Colonic mucosa (tissue), 4 donors: ENCODE results near the gene CERK. TPM values are rescaled to one million over a fixed set of nuclear protein-coding genes. Genes with fewer than 3 reads are reported as not detected.
A peak's percentile ranks its signal among the peaks of the same experiment; 100 is the strongest.

Experiments used
- DNase-seq: peaks from one replicate; pipeline ENCODE4 v3.0.0-alpha.2; 2020
- H3K27ac ChIP-seq: fragments of 200-600 bp; one replicate; pipeline ENCODE4 v1.8.0; 2021
- H3K27me3 ChIP-seq: fragments of 200-600 bp; one replicate; pipeline ENCODE4 v1.8.0; 2021
- H3K36me3 ChIP-seq: fragments of 200-600 bp; one replicate; pipeline ENCODE4 v1.8.0; 2021
- H3K4me1 ChIP-seq: fragments of 200-600 bp; one replicate; pipeline ENCODE4 v1.8.0; 2021; ENCODE audit warnings: mild to moderate bottlenecking
- H3K4me3 ChIP-seq: fragments of 200-600 bp; one replicate; pipeline ENCODE4 v1.8.0; 2021
- H3K9ac ChIP-seq, 2 donors: one replicate each; pipeline ENCODE4 v1.7.0; 2013; ENCODE audit warnings: control low read depth in 2 of 2, low read depth in 2 of 2, low read length in 2 of 2
- H3K9me3 ChIP-seq: fragments of 200-600 bp; one replicate; pipeline ENCODE4 v1.8.0; 2021
- CTCF ChIP-seq: fragments of 200-600 bp; IDR thresholded peaks from one replicate; pipeline ENCODE4 v1.8.0; 2022; ENCODE audit warnings: antibody characterized with exemption, mild to moderate bottlenecking
- intact Hi-C: fragments of 100-400 bp; cut with DNase I; formaldehyde crosslinking; loops from one replicate; pipeline ENCODE4 v1.14.1; 2022
- total RNA-seq, 2 donors: library from RNA; stranded (reverse); fragmentation: NEBNext Ultra II Directional in 1 of 2; extraction: Animal tissue kit (Norgen Biotek cat#: 25700) in 1 of 2; gene quantifications; one replicate each; pipeline ENCODE4 v1.2.1, GENCODE V29; 2021
- donor health status: healthy.
- donor health status: DM: no; HTN: no; CAD: no.
- donor health status: DM: no; HTN: no; CAD: no.

CERK gene
- total RNA-seq, 2 donors from 2014 or later = 24.7 to 46.6 TPM

GRCh38 chr22:46779023-46779422 lies 41.0 kb upstream of the CERK start:
- DNase-seq = no peak
- TF ChIP-seq CTCF = no peak
- intact Hi-C loops = no loop called here
- H3K9ac ChIP-seq = no peak overlapping the region
- no peaks in the 10 kb centered on the region for H3K27me3 ChIP-seq
- no peak overlapping the region for H3K27ac ChIP-seq
- H3K9me3 ChIP-seq = no peaks in the 10 kb centered on the region
- H3K4me3 ChIP-seq = no peak overlapping the region
- H3K36me3 ChIP-seq = no peaks in the 10 kb centered on the region
- H3K4me1 ChIP-seq = peaks cover 20% of the 10 kb centered on the region

- H3K27me3 ChIP-seq = no peaks in the 10 kb centered on the region
- H3K9ac ChIP-seq = no peak overlapping the region
- no peaks in the 10 kb centered on the region for H3K9me3 ChIP-seq
- intact Hi-C loops = no loop called here
- H3K27ac ChIP-seq = no peak overlapping the region
- H3K4me3 ChIP-seq = no peak overlapping the region
- peaks cover 27% of the 10 kb centered on the region for H3K4me1 ChIP-seq
- no peak for TF ChIP-seq CTCF
- no peaks in the 10 kb centered on the region for H3K36me3 ChIP-seq
- DNase-seq = no peak
Observed at GRCh38 chr22:46777609-46777970, 39.5 kb upstream of the CERK start.

GRCh38 chr22:46776876-46777608 lies 39.0 kb upstream of the CERK start:
- no peak overlapping the region for H3K9ac ChIP-seq
- H3K4me3 ChIP-seq = no peak overlapping the region
- TF ChIP-seq CTCF = no peak
- H3K9me3 ChIP-seq = no peaks in the 10 kb centered on the region
- H3K27me3 ChIP-seq = no peaks in the 10 kb centered on the region
- H3K27ac ChIP-seq = no peak overlapping the region
- H3K4me1 ChIP-seq = peaks cover 27% of the 10 kb centered on the region
- intact Hi-C loops = no loop called here
- no peak for DNase-seq
- H3K36me3 ChIP-seq = no peaks in the 10 kb centered on the region

GRCh38 chr22:46775850-46776826 lies 38.1 kb upstream of the CERK start:
- Histone ChIP-seq H3K4me3 (no peak overlapping the region), H3K27me3 (no peaks in the 10 kb centered on the region), H3K36me3 (no peaks in the 10 kb centered on the region), H3K9ac (peak overlapping the region in 1 of 2 donors; percentile 58), H3K4me1 (peaks cover 27% of the 10 kb centered on the region), H3K9me3 (no peaks in the 10 kb centered on the region), H3K27ac (no peak overlapping the region)
- TF ChIP-seq CTCF = no peak
- intact Hi-C loops = no loop called here
- no peak for DNase-seq

GRCh38 chr22:46774980-46775849 lies 37.2 kb upstream of the CERK start:
- no peak for TF ChIP-seq CTCF
- Histone ChIP-seq H3K4me1 (peaks cover 27% of the 10 kb centered on the region), H3K27me3 (no peaks in the 10 kb centered on the region), H3K9me3 (no peaks in the 10 kb centered on the region), H3K27ac (peak overlapping the region; percentile 57), H3K9ac (peak overlapping the region in 1 of 2 donors; percentile 58), H3K4me3 (no peak overlapping the region), H3K36me3 (no peaks in the 10 kb centered on the region)
- intact Hi-C loops = no loop called here
- no peak for DNase-seq
